Subcutaneous adipose tissue (tissue), 4 donors: ENCODE measurements around the gene TAGLN. TPM values are rescaled to one million over a fixed set of nuclear protein-coding genes. Genes with fewer than 3 reads are reported as not detected.

Experiments
- total RNA-seq, 4 donors: library from RNA; depleted of rRNA; stranded (reverse); fragments of >200 nt; gene quantifications; one replicate each; pipeline ENCODE4 v1.1.0, GENCODE V29; 2016
- TF ChIP-seq, protein P1 (sequence below): fragments of 450-650 bp; IDR thresholded peaks from one replicate; pipeline ENCODE4 v1.5.1; 2016; ENCODE audit warnings: low read depth, mild to moderate bottlenecking, control low read depth, antibody characterized with exemption, moderate library complexity

The TAGLN gene
- total RNA-seq, 4 donors from 2014 or later, result 240 to 872 (median 614) TPM

DNA sequence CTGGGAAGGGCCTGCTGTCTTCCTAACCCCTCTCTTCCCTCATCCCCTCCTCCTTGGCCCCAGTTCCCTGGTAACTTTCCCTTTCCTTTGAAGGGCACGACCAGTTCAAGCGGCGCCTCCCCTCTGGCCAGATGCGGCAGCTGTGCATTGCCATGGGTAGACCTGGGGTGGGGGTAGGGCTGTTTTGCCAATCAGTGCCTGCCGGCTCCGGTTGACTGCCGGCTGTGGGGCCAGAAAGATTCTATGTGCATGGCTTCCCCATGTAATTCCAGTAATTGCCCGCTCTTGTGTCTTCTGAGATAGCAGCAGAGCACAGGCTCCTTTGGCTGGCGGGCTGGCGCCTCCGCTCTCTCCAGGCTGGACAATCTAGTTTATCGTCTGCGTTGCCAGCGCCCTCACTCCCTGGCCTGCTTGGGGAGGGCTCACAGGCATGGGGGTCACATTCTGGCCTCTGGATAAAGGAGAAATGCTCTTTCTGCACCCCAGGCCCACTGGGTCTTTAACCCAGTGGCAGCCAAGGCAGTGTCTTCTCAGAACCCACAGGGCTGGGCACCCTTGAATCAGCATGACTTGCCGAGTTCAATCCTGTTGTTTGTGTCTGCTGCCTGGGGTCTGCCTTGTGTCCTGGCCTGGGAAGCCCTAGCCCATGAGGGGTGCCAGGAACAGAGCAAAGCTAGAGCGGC, 11.2 kb upstream of the TAGLN start:
- TF ChIP-seq, protein P1, sequence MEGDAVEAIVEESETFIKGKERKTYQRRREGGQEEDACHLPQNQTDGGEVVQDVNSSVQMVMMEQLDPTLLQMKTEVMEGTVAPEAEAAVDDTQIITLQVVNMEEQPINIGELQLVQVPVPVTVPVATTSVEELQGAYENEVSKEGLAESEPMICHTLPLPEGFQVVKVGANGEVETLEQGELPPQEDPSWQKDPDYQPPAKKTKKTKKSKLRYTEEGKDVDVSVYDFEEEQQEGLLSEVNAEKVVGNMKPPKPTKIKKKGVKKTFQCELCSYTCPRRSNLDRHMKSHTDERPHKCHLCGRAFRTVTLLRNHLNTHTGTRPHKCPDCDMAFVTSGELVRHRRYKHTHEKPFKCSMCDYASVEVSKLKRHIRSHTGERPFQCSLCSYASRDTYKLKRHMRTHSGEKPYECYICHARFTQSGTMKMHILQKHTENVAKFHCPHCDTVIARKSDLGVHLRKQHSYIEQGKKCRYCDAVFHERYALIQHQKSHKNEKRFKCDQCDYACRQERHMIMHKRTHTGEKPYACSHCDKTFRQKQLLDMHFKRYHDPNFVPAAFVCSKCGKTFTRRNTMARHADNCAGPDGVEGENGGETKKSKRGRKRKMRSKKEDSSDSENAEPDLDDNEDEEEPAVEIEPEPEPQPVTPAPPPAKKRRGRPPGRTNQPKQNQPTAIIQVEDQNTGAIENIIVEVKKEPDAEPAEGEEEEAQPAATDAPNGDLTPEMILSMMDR, result no peak

DNA sequence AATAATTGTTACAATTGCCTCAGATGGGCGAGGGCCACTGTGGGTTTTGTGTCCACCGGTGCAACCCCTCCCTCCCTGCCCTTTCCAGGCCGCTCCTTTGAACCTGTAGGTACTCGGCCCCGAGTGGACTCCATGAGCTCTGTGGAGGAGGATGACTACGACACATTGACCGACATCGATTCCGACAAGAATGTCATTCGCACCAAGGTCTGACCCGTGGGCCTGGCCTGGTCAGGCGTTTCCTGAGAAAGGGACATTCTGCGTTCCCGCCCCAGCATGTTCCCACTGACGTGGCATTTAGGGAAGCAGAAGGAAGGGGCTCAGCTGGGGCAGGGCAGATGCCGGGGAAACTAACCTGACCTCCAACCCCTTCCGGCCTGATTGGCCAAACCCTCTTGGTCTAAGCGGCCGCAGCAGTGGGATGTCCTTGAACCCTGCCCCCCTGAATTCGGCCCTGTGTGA, 10.5 kb upstream of the TAGLN start:
- TF ChIP-seq, protein P1, result no peak

DNA sequence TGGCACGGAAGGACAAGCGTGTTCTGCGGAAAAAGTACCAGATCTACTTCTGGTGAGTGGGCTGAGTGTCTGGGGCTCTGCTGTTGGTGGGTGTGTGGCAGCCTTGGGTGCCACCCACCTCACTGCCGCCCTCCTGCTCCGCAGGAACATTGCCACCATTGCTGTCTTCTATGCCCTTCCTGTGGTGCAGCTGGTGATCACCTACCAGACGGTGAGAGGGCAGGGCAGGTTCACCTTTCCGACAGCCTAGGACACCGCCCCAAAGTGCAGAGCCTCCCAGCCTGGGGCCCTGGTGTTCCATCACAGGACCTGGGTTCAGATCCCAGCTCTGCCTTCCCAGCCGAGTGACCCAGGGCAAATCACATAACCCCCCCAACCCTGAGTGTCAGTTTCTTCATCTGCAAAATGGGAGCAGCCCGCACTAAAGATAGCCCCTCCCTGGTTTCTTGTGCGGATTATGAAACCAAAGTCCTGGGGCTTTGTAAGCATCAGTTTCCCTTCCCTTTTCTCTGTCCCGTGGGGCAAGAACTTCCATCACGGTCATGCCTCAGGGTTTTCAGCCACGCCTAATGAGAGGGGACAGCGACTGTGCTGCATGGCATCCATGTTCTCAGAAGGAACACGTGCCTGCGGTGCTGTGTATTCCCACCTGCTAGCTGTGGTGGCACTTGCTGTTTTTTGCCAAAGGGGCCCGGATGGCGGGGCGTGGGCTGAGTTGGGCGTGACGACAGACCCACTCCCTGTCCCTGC, 9.8 kb upstream of the TAGLN start:
- TF ChIP-seq, protein P1, result no peak

DNA sequence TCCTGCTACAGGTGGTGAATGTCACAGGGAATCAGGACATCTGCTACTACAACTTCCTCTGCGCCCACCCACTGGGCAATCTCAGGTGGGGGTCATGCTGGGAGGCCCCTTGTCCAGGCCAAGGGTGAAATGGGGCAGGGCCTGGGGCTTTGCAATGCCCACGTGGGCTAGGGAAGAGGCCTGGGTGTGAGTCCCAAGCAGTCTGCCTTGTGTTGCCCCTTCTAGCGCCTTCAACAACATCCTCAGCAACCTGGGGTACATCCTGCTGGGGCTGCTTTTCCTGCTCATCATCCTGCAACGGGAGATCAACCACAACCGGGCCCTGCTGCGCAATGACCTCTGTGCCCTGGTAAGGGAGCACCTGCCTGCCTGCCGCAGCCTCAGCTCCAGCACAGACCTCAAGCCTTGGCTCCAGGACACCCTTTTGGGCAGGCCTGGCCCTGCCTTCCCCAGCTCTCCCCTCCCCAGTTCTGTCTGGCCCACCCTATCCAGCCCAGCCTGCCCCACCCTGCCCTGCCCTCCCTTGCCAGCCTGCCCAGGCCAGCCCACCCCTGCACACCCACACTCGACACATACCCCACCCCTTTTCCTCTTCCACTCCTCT, 9.1 kb upstream of the TAGLN start:
- TF ChIP-seq, protein P1, result no peak

DNA sequence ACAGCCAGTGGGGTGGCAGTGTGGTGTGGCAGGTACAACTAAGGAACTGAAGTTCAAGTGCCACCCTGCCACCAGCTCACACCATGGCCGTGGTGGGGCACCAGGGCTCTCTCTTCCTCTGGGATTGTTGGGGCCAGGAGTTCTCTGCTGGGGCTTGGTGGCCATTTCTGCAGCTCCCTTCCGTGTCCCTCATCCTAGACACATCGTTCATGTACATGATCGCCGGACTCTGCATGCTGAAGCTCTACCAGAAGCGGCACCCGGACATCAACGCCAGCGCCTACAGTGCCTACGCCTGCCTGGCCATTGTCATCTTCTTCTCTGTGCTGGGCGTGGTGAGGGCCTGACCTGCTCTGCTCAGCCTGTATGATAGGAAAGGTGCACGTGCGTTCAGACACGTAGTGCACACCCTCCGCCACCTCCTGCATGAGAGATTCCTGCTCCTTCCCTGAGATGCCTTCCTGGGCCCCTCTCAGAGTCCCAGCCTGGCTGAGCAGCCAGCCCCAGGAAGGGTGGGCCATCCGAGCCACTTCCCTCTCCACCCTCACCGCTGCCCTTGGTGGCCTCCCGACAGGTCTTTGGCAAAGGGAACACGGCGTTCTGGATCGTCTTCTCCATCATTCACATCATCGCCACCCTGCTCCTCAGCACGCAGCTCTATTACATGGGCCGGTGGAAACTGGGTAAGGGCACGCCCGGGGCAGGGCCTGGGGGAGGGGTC, 7.3 kb upstream of the TAGLN start:
- TF ChIP-seq, protein P1, result no peak

DNA sequence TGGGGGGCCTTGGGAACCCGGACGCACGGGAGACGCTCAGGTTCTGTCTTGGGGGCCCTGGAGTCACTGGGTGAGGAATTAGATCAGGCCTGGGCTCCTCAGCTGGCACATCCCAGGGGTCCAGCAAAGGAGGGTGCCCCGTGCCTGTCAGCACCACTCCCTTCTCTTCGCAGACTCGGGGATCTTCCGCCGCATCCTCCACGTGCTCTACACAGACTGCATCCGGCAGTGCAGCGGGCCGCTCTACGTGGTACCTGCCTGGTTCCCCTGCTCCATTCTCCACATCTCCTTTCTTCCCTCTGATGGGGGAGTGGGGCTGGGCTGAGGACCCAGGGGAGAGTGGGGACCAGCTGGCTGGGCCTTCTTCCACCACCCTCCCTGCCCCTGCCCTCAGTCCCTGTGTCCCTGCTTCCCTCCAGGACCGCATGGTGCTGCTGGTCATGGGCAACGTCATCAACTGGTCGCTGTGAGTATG, 6.7 kb upstream of the TAGLN start:
- TF ChIP-seq, protein P1, result no peak
